ENCODE results near the gene ETS1.

ETS1 gene

DNA sequence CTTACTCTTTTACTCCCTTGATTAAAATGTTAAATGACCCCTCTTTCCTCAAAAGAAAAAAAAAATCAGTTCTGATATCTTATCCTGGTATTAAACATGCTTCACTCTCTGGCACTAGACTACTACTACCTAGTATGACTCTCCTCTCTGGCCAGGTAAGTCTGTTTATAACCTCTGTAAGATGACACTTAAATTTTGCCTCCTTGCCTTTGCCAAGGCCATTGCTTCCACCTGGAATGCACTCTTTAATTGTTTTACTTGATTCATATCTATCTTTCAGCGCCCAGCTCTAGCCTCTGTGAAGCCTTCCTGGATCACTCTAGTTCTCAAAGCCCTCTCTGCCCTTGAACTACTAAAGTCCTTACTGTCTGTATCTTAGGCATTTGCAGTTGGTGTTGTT, 170.4 kb downstream of the ETS1 start:
- no peak for TF ChIP-seq FOXP2 (optimal IDR thresholded peaks at IDR 0.05; ENCODE audit: borderline replicate concordance, extremely low read depth, extremely low read length, insufficient read depth)
- no peak for TF ChIP-seq REST (IDR thresholded peaks at IDR 0.05; ENCODE audit: insufficient read depth in 1 of 2, low read depth in 2 of 2, low read length in 2 of 2)
- no peak for TF ChIP-seq SIN3A (IDR thresholded peaks at IDR 0.05; ENCODE audit: borderline replicate concordance, insufficient read depth, low read length)
- no peak for TF ChIP-seq TAF1 (IDR thresholded peaks at IDR 0.05; ENCODE audit: borderline replicate concordance, insufficient read depth, low read length)
- no peak for TF ChIP-seq POLR2AphosphoS5 (IDR thresholded peaks at IDR 0.05; ENCODE audit: low read depth, low read length)

GRCh38 chr11:128415539-128415938, 171.8 kb downstream of the ETS1 start:
- no peak for TF ChIP-seq POLR2AphosphoS5 (IDR thresholded peaks at IDR 0.05; ENCODE audit: low read depth, low read length)
- no peak for TF ChIP-seq FOXP2 (optimal IDR thresholded peaks at IDR 0.05; ENCODE audit: borderline replicate concordance, extremely low read depth, extremely low read length, insufficient read depth)
- TF ChIP-seq TAF1 (IDR thresholded peaks at IDR 0.05; ENCODE audit: borderline replicate concordance, insufficient read depth, low read length): no peak
- no peak for TF ChIP-seq REST (IDR thresholded peaks at IDR 0.05; ENCODE audit: insufficient read depth in 1 of 2, low read depth in 2 of 2, low read length in 2 of 2)
- TF ChIP-seq SIN3A (IDR thresholded peaks at IDR 0.05; ENCODE audit: borderline replicate concordance, insufficient read depth, low read length): no peak

- no peak for TF ChIP-seq TAF1 (IDR thresholded peaks at IDR 0.05; ENCODE audit: borderline replicate concordance, insufficient read depth, low read length)
- no peak for TF ChIP-seq POLR2AphosphoS5 (IDR thresholded peaks at IDR 0.05; ENCODE audit: low read depth, low read length)
- TF ChIP-seq REST (IDR thresholded peaks at IDR 0.05; ENCODE audit: insufficient read depth in 1 of 2, low read depth in 2 of 2, low read length in 2 of 2): no peak
- no peak for TF ChIP-seq SIN3A (IDR thresholded peaks at IDR 0.05; ENCODE audit: borderline replicate concordance, insufficient read depth, low read length)
- TF ChIP-seq FOXP2 (optimal IDR thresholded peaks at IDR 0.05; ENCODE audit: borderline replicate concordance, extremely low read depth, extremely low read length, insufficient read depth): no peak
Measured at GRCh38 chr11:128412847-128413791, 174.2 kb downstream of the ETS1 start.

DNA sequence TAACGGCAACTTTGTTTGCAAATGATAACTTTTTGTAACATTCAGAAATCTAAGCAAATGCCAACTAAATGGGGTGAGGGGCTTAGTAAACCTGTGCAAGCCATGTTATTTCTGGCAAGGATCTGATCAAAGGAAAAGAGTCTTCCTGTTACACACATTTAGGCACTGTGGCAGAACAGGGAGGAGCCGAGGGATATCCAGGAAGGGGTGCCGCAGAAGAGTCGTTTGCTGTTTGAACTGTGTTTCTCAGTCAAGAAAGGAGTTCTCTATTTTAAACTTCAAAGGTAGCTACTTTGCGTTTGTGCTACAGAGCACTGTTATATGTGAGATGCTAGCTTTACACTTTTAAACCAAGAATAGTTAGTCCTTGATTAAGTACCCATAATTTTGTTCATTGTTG, 175.5 kb downstream of the ETS1 start:
- TF ChIP-seq FOXP2 (optimal IDR thresholded peaks at IDR 0.05; ENCODE audit: borderline replicate concordance, extremely low read depth, extremely low read length, insufficient read depth): no peak
- no peak for TF ChIP-seq SIN3A (IDR thresholded peaks at IDR 0.05; ENCODE audit: borderline replicate concordance, insufficient read depth, low read length)
- no peak for TF ChIP-seq TAF1 (IDR thresholded peaks at IDR 0.05; ENCODE audit: borderline replicate concordance, insufficient read depth, low read length)
- no peak for TF ChIP-seq REST (IDR thresholded peaks at IDR 0.05; ENCODE audit: insufficient read depth in 1 of 2, low read depth in 2 of 2, low read length in 2 of 2)
- TF ChIP-seq POLR2AphosphoS5 (IDR thresholded peaks at IDR 0.05; ENCODE audit: low read depth, low read length): no peak
